ENCODE results near the gene TMEM201. TPM values are rescaled to one million over a fixed set of nuclear protein-coding genes. Genes with fewer than 3 reads are reported as not detected.
A peak's percentile ranks its signal among the peaks of the same experiment; 100 is the strongest.

The TMEM201 gene
- total and polyA plus RNA-seq, 8 donors = 0.61 to 7.6 (median 4.7) TPM

DNA sequence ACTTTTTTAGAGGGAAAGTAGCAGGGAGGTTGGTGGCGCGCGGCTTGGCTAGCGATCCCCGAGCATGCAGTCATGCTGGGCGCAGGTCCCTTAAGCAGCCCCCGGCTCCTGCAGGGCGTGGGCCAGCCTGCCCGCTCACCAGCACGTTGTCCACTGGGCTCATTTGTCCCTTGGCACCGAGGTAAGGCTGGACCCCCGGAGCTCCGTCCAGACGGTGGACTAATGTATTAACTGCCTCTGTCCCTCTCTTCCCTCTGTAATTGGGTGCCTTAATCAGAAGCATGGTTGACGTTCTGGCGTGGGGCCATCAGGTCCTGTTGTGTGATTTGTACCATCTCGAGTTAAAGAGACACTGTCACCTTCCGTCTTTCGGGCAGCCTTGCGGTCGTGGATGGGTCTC, 17.7 kb downstream of the TMEM201 start:
- 89 to 94% (median 92%) methylated on average over 21 of the region's 21 CpGs for WGBS, 5 donors
- intact Hi-C loops (cut with DNase I; ENCODE audit: low total_unique reads) = no loop called here
- peak in 1 of 2 donors; percentile 0 for DNase-seq
- TF ChIP-seq, protein P1, sequence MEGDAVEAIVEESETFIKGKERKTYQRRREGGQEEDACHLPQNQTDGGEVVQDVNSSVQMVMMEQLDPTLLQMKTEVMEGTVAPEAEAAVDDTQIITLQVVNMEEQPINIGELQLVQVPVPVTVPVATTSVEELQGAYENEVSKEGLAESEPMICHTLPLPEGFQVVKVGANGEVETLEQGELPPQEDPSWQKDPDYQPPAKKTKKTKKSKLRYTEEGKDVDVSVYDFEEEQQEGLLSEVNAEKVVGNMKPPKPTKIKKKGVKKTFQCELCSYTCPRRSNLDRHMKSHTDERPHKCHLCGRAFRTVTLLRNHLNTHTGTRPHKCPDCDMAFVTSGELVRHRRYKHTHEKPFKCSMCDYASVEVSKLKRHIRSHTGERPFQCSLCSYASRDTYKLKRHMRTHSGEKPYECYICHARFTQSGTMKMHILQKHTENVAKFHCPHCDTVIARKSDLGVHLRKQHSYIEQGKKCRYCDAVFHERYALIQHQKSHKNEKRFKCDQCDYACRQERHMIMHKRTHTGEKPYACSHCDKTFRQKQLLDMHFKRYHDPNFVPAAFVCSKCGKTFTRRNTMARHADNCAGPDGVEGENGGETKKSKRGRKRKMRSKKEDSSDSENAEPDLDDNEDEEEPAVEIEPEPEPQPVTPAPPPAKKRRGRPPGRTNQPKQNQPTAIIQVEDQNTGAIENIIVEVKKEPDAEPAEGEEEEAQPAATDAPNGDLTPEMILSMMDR (IDR thresholded peaks at IDR 0.05) = no peak
- TF ChIP-seq EP300 (IDR thresholded peaks at IDR 0.05) = no peak
- no peak for TF ChIP-seq POLR2AphosphoS5 (IDR thresholded peaks at IDR 0.05)
- no peak for TF ChIP-seq POLR2A (IDR thresholded peaks at IDR 0.05)
- Histone ChIP-seq H3K4me1 (no peaks in the 10 kb centered on the region), H3K9me3 (no peaks in the 10 kb centered on the region), H3K27ac (no peak overlapping the region), H3K36me3 (peaks cover 40 to 97% (median 80%) of the 10 kb centered on the region in 4 donors), H3K27me3 (no peaks in the 10 kb centered on the region), H3K4me3 (no peak overlapping the region)

DNA sequence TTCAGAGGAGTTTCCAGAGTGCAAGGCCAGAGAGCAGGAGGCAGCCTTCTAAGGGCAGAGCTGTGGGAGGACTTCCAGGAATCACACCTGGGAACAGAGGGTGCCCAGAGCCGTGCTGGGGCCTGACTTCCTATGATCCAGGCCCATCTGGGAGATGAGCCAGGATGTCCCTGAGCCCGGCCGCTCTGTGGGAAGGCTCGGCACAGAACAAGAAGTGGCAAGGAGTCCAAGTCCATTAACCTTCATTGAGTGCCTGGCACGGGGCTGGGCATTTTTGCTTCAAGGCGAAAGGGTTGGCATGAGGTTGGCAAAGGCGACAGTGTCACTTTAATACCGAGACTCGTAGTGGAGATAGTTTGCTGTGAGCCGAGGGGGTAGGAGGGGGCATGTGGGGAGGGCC, 18.2 kb downstream of the TMEM201 start:
- DNase-seq = peak in 1 of 2 donors; percentile 0
- TF ChIP-seq POLR2A (IDR thresholded peaks at IDR 0.05) (no peak), POLR2AphosphoS5 (IDR thresholded peaks at IDR 0.05) (no peak), EP300 (IDR thresholded peaks at IDR 0.05) (no peak)
- TF ChIP-seq, protein P1 (IDR thresholded peaks at IDR 0.05) = no peak
- Histone ChIP-seq H3K9me3 (no peaks in the 10 kb centered on the region), H3K4me1 (no peaks in the 10 kb centered on the region), H3K27ac (no peak overlapping the region), H3K36me3 (peaks cover 40 to 97% (median 80%) of the 10 kb centered on the region in 4 donors), H3K4me3 (no peak overlapping the region), H3K27me3 (no peaks in the 10 kb centered on the region)
- intact Hi-C loops (cut with DNase I; ENCODE audit: low total_unique reads) = no loop called here
- WGBS, 5 donors = 76 to 89% (median 85%) methylated on average over 6 to 10 of the region's 10 CpGs

DNA sequence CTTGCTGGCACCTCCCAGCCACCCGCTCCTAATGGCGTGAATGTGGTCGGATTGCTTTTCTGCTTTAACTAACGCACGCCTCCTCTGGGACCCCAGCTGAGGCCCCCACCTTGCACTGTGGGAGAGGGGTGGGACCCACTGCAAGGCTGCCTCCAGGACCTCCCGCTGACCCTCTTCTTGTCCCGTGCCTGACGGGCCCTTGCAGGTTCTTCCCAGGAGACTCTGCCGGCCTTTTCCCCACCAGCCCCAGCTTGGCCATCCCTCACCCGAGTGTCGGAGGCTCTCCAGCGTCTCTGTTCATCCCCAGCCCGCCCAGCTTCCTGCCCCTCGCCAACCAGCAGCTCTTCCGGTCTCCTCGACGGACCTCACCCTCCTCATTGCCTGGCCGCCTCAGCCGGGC, 18.6 kb downstream of the TMEM201 start:
- no peak for TF ChIP-seq EP300 (IDR thresholded peaks at IDR 0.05)
- TF ChIP-seq, protein P1 (IDR thresholded peaks at IDR 0.05) = no peak
- TF ChIP-seq POLR2A (IDR thresholded peaks at IDR 0.05) = no peak
- no peak for TF ChIP-seq POLR2AphosphoS5 (IDR thresholded peaks at IDR 0.05)
- Histone ChIP-seq H3K36me3 (peaks cover 37 to 97% (median 80%) of the 10 kb centered on the region in 4 donors), H3K4me3 (no peak overlapping the region), H3K27ac (no peak overlapping the region), H3K4me1 (no peaks in the 10 kb centered on the region), H3K9me3 (no peaks in the 10 kb centered on the region), H3K27me3 (no peaks in the 10 kb centered on the region)
- intact Hi-C loops (cut with DNase I; ENCODE audit: low total_unique reads) = no loop called here
- WGBS, 5 donors = 91 to 94% (median 92%) methylated on average over 14 to 19 of the region's 19 CpGs
- peak in 1 of 2 donors; percentile 1 for DNase-seq

DNA sequence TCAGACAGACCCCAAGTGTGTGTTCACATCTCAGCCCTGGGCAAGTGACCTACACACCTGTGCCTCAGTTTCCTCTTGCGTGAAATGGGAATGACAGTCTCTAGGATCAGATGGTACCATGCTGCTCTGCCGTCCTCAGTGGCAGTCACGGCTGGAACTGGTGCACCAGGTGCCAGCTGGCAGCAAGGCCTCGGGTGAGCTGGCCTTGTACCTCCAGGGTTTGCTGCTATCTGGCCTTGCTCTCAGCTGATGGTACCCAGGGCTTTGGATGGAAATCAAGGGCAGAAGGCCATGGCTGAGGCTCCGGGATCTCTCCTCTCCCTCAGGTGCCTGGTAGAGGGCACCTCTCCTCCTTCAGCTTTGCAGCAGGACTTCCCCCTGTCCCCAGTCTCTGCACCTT, 21.3 kb downstream of the TMEM201 start:
- no peak overlapping the region for H3K4me3 ChIP-seq
- no peaks in the 10 kb centered on the region for H3K4me1 ChIP-seq
- 86 to 95% (median 90%) methylated on average over 3 to 5 of the region's 5 CpGs for WGBS, 5 donors
- intact Hi-C loops (cut with DNase I; ENCODE audit: low total_unique reads) = no loop called here
- H3K9me3 ChIP-seq = no peaks in the 10 kb centered on the region
- TF ChIP-seq, protein P1 (IDR thresholded peaks at IDR 0.05) = no peak
- TF ChIP-seq EP300 (IDR thresholded peaks at IDR 0.05) (no peak), POLR2AphosphoS5 (IDR thresholded peaks at IDR 0.05) (no peak)
- no peaks in the 10 kb centered on the region for H3K27me3 ChIP-seq
- peaks cover 20 to 88% (median 70%) of the 10 kb centered on the region in 4 donors for H3K36me3 ChIP-seq
- no peak overlapping the region for H3K27ac ChIP-seq
- DNase-seq = no peak
